ENCODE results near the gene ADAP1. TPM values are rescaled to one million over a fixed set of nuclear protein-coding genes. Genes with fewer than 3 reads are reported as not detected.

Gene ADAP1
- total and polyA plus RNA-seq, 2 donors from 2014 or later, result 36.4 to 48.2 TPM

DNA sequence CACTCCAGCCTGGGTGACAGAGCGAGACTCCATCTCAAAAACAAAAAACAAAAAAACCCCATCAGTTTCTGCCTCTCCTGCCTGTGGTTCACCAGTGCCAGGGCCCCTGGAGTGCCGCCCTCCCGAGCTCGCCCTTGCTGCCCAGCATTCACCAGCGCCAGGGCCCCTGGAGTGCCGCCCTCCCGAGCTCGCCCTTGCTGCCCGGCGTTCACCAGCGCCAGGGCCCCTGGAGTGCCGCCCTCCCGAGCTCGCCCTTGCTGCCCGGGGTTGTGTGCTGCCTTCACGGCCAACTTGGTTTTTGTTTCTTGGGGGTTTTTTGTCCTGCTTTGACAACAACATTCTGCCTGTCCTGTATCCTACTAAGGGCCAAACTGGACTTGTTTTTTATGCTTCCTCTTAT is 91.4 kb downstream of the ADAP1 start:
- DNase-seq, result no peak
- H3K9ac ChIP-seq (ENCODE audit: low read length in 3 of 3), result no peak overlapping the region
- intact Hi-C loops (cut with DNase I), result no loop called here
- H3K27me3 ChIP-seq (ENCODE audit: control insufficient read depth, insufficient read depth, low read length), result no peaks in the 10 kb centered on the region
- no peaks in the 10 kb centered on the region for H3K9me3 ChIP-seq (ENCODE audit: control insufficient read depth in 2 of 3, insufficient read depth in 1 of 3, low read length in 3 of 3)
- TF ChIP-seq, protein P1, sequence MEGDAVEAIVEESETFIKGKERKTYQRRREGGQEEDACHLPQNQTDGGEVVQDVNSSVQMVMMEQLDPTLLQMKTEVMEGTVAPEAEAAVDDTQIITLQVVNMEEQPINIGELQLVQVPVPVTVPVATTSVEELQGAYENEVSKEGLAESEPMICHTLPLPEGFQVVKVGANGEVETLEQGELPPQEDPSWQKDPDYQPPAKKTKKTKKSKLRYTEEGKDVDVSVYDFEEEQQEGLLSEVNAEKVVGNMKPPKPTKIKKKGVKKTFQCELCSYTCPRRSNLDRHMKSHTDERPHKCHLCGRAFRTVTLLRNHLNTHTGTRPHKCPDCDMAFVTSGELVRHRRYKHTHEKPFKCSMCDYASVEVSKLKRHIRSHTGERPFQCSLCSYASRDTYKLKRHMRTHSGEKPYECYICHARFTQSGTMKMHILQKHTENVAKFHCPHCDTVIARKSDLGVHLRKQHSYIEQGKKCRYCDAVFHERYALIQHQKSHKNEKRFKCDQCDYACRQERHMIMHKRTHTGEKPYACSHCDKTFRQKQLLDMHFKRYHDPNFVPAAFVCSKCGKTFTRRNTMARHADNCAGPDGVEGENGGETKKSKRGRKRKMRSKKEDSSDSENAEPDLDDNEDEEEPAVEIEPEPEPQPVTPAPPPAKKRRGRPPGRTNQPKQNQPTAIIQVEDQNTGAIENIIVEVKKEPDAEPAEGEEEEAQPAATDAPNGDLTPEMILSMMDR (IDR thresholded peaks at IDR 0.05; ENCODE audit: borderline replicate concordance, extremely low read depth, insufficient read depth), result no peak
- H3K27ac ChIP-seq (ENCODE audit: low read depth in 2 of 2, low read length in 2 of 2), result no peak overlapping the region
- no peak overlapping the region for H3K4me3 ChIP-seq (ENCODE audit: low read length in 3 of 3)
- H3K4me1 ChIP-seq (ENCODE audit: control insufficient read depth in 2 of 3, insufficient read depth in 2 of 3, low read depth in 1 of 3, low read length in 3 of 3), result peaks cover 0 to 15% (median 9%) of the 10 kb centered on the region in 3 donors
- no peak for FAIRE-seq
- peaks cover 6 to 57% (median 35%) of the 10 kb centered on the region in 3 donors for H3K36me3 ChIP-seq (ENCODE audit: control insufficient read depth in 2 of 3, insufficient read depth in 3 of 3, low read length in 3 of 3)

DNA sequence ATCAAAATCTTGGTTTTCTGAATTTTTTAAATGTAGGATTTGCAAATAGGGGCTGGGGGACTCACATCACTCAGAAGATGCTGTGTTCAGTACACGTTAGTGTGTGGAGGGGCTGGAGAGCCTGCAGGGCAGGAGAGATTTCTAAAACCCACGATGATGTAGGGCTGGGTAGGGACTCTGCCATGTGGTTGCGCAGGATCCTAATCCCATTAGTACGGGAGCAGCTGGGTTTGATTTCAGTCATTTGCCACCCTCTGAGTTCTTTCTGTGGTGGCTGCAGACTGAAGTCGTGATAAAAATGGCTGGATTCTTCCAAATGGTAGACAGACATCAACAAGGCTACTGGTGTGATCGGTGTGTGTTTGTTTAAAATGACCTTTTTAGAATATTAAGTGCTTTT is 92.3 kb downstream of the ADAP1 start:
- DNase-seq (no peak), FAIRE-seq (no peak)
- no peaks in the 10 kb centered on the region for H3K9me3 ChIP-seq (ENCODE audit: control insufficient read depth in 2 of 3, insufficient read depth in 1 of 3, low read length in 3 of 3)
- no peaks in the 10 kb centered on the region for H3K27me3 ChIP-seq (ENCODE audit: control insufficient read depth, insufficient read depth, low read length)
- TF ChIP-seq, protein P1 (IDR thresholded peaks at IDR 0.05; ENCODE audit: borderline replicate concordance, extremely low read depth, insufficient read depth), result no peak
- H3K36me3 ChIP-seq (ENCODE audit: control insufficient read depth in 2 of 3, insufficient read depth in 3 of 3, low read length in 3 of 3), result peaks cover 6 to 59% (median 34%) of the 10 kb centered on the region in 3 donors
- H3K9ac ChIP-seq (ENCODE audit: low read length in 3 of 3), result no peak overlapping the region
- H3K27ac ChIP-seq (ENCODE audit: low read depth in 2 of 2, low read length in 2 of 2), result no peak overlapping the region
- H3K4me3 ChIP-seq (ENCODE audit: low read length in 3 of 3), result no peak overlapping the region
- H3K4me1 ChIP-seq (ENCODE audit: control insufficient read depth in 2 of 3, insufficient read depth in 2 of 3, low read depth in 1 of 3, low read length in 3 of 3), result peaks cover 0 to 6% (median under 1%) of the 10 kb centered on the region in 3 donors
- intact Hi-C loops (cut with DNase I), result no loop called here

DNA sequence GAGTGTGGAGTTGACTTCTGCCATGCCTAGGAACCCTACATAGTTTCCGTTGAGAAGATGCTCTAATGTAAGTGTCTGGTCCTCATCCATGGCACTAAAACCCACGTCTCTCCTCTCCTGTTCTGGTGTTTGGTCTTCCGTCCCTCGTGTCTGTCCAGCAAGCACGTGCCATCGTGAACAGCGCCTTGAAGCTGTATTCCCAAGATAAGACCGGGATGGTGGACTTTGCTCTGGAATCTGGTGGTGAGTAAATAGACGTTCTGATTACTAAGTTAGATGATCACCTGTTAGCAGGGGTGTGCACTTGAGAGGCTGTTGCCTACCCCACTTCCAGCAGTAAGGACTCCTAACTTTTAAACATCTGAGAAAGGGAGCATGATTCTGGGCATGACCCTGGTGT is 93.3 kb downstream of the ADAP1 start:
- no peaks in the 10 kb centered on the region for H3K27me3 ChIP-seq (ENCODE audit: control insufficient read depth, insufficient read depth, low read length)
- peaks cover 6 to 60% (median 33%) of the 10 kb centered on the region in 3 donors for H3K36me3 ChIP-seq (ENCODE audit: control insufficient read depth in 2 of 3, insufficient read depth in 3 of 3, low read length in 3 of 3)
- no peak overlapping the region for H3K4me3 ChIP-seq (ENCODE audit: low read length in 3 of 3)
- no peak overlapping the region for H3K27ac ChIP-seq (ENCODE audit: low read depth in 2 of 2, low read length in 2 of 2)
- H3K9ac ChIP-seq (ENCODE audit: low read length in 3 of 3), result no peak overlapping the region
- H3K9me3 ChIP-seq (ENCODE audit: control insufficient read depth in 2 of 3, insufficient read depth in 1 of 3, low read length in 3 of 3), result no peaks in the 10 kb centered on the region
- FAIRE-seq, result no peak
- TF ChIP-seq, protein P1 (IDR thresholded peaks at IDR 0.05; ENCODE audit: borderline replicate concordance, extremely low read depth, insufficient read depth), result no peak
- DNase-seq, result no peak
- peaks cover 0 to 3% (median 0%) of the 10 kb centered on the region in 3 donors for H3K4me1 ChIP-seq (ENCODE audit: control insufficient read depth in 2 of 3, insufficient read depth in 2 of 3, low read depth in 1 of 3, low read length in 3 of 3)
- intact Hi-C loops (cut with DNase I), result no loop called here

DNA sequence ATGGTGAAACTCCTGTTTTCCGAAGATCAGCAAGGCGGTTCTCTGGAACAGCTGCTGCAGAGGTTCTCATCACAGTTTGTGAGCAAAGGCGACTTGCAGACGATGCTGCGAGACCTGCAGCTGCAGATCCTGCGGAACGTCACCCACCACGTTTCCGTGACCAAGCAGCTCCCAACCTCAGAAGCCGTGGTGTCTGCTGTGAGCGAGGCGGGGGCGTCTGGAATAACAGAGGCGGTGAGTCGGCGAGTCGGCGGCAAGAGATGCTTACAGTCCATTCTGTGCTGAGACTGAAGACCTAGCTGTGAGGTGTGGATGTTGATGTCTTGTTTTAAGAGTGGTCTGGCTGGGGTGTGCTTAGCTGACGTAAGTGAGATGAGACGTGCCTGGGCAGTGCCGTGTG is 94.3 kb downstream of the ADAP1 start:
- intact Hi-C loops (cut with DNase I), result no loop called here
- DNase-seq (peak in 1 of 5 donors; percentile 70), FAIRE-seq (no peak)
- H3K9ac ChIP-seq (ENCODE audit: low read length in 3 of 3), result no peak overlapping the region
- H3K36me3 ChIP-seq (ENCODE audit: control insufficient read depth in 2 of 3, insufficient read depth in 3 of 3, low read length in 3 of 3), result peaks cover 6 to 57% (median 27%) of the 10 kb centered on the region in 3 donors
- no peaks in the 10 kb centered on the region for H3K27me3 ChIP-seq (ENCODE audit: control insufficient read depth, insufficient read depth, low read length)
- no peaks in the 10 kb centered on the region for H3K4me1 ChIP-seq (ENCODE audit: control insufficient read depth in 2 of 3, insufficient read depth in 2 of 3, low read depth in 1 of 3, low read length in 3 of 3)
- TF ChIP-seq, protein P1 (IDR thresholded peaks at IDR 0.05; ENCODE audit: borderline replicate concordance, extremely low read depth, insufficient read depth), result no peak
- H3K4me3 ChIP-seq (ENCODE audit: low read length in 3 of 3), result no peak overlapping the region
- no peak overlapping the region for H3K27ac ChIP-seq (ENCODE audit: low read depth in 2 of 2, low read length in 2 of 2)
- no peaks in the 10 kb centered on the region for H3K9me3 ChIP-seq (ENCODE audit: control insufficient read depth in 2 of 3, insufficient read depth in 1 of 3, low read length in 3 of 3)
